Stimulated activated CD8-positive, alpha-beta memory T cell treated with anti-CD3 and anti-CD28 coated beads, Interleukin-7, amount 100 ng/mL, for 24 hours (primary cell): Measurements from ENCODE around the gene RAB3D.

Experiments used
- DNase-seq: peaks from one replicate; pipeline ENCODE4 v3.0.0-alpha.2; 2020; ENCODE audit warnings: low read depth

The RAB3D gene

GRCh38 chr19:11295180-11295579 lies 44.3 kb downstream of the RAB3D start:
- DNase-seq: no peak

DNA sequence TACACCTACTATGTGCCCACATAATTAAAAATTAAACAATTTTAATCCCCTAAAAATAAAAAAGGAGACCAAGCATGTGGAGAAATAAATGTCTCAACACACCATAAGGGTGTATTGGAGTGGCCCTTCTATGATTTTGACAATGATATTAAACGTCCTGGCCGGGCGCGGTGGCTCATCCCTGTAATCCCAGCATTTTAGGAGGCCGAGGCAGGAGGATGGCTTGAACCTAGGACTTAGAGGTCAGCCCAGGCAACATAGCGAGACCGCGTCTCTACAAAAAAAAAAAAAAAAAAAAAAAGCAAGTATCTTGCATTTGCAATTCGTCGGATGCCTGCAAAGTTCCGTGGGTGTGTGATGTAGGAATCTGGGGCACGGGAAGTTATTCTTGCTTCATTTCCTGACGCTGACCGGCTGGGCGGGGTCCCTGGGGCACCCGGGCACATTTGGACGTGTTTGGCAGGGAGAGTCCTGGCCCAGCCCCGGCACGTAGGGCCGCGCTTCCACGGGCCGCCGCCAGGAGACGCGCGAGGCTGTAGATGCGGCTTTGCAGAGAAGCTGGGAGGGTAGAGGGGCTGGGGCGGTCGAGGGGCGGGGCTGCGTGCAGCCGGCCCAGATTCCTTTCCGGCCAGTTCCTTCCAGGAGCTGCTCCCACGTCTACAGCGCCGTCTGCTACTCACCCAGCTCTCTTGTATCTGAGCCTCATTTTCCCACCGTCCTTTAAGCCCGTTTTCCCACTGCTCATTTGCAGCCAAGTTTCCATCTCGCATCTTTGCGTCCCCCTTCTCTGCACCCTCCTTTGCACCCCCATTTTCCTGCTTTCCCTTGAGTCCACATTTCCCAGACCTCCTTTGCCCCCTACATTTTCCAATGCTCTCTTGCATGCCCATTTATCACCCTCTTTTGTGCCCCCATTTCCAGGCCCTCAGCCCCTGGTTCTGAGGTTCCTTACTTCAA lies 45.7 kb downstream of the RAB3D start:
- peak; percentile 73 for DNase-seq

DNA sequence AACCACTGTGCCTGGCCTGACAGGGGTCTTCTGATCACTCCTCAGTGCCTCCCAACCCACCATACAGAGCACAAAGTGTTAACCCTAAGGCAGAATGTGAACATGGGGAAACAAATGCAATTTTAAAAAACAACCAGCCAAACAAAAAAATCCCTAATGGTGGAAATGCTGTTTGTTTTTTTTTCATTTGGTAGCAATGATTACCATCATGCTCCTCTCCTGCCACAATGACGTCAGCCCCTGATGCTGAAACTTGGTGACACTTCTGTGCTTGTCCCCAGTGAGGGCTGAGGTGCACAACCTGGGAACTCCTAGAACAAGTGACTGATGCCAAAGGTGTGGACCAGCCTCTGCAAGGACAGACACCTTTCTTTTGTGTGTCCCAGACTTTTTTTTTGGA lies 47.5 kb downstream of the RAB3D start:
- no peak for DNase-seq

- no peak for DNase-seq
Measured at GRCh38 chr19:11291415-11291814, 48.0 kb downstream of the RAB3D start.

DNA sequence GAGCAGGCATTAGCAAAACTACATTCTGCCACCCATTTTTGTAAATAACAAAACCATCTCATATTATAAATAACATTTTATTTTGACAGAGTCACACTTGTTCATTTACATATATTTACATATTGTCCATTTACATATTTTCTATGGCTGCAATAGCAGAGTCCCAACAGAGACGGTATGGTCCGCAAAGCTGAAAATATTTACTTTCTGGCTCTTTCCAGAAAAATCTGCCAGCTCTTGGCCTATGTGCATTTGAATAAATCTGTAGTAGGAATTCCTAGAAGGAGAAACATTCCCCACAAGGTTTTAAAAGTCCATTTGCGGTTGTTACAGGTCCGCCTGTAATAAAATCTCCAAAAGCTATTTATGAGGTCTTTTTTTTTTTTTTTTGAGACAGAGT lies 49.2 kb downstream of the RAB3D start:
- DNase-seq: no peak

DNA sequence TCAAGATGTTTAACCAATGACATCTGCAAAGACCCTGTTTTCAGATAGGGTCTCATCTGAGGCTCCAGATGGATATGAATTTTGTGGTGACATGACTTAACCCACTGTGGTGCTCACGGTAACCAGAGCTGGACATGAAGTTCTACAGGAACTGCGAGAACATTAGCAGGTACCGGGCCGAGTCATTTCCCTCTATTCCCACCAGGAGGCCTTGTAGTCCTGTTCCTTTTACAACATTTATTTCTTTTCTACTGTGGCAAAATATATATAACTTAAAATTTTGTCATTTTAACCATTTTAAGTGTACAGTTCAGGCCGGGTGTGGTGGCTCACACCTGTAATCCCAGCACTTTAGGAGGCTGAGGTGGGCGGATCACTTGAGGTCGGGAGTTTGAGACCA lies 51.1 kb downstream of the RAB3D start:
- DNase-seq: no peak

GRCh38 chr19:11286312-11286974 lies 53.0 kb downstream of the RAB3D start:
- DNase-seq: no peak

- DNase-seq: no peak
Measured at GRCh38 chr19:11284515-11284914, 54.9 kb downstream of the RAB3D start.

- DNase-seq: no peak
Measured at GRCh38 chr19:11281356-11282049, 58.0 kb downstream of the RAB3D start.

GRCh38 chr19:11279505-11280236 lies 59.8 kb downstream of the RAB3D start:
- no peak for DNase-seq

- DNase-seq: no peak
Measured at GRCh38 chr19:11278670-11279069, 60.8 kb downstream of the RAB3D start.

GRCh38 chr19:11274533-11275086 lies 64.8 kb downstream of the RAB3D start:
- DNase-seq: no peak

DNA sequence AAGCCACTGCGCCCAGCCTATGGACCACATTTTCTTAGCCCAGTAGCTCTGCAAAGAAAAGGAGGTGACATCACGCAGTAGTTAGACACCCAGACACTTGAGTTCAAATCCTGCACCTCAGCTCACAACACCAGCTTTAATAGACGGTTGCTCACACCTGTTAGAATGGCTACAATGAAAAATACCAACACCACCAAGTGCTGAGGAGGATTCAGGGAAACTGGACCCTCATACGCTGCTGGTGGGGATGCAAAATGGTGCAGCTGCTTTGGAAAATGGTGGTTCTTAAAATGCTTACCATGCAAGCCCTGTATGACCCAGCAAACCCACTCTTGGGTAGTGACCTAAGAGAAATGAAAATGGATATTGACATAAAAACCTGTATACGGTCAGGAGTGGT lies 65.5 kb downstream of the RAB3D start:
- no peak for DNase-seq

- no peak for DNase-seq
Measured at GRCh38 chr19:11273296-11273695, 66.2 kb downstream of the RAB3D start.
